ENCODE results near the gene PIR.
A peak's percentile ranks its signal among the peaks of the same experiment; 100 is the strongest.

Gene PIR

DNA sequence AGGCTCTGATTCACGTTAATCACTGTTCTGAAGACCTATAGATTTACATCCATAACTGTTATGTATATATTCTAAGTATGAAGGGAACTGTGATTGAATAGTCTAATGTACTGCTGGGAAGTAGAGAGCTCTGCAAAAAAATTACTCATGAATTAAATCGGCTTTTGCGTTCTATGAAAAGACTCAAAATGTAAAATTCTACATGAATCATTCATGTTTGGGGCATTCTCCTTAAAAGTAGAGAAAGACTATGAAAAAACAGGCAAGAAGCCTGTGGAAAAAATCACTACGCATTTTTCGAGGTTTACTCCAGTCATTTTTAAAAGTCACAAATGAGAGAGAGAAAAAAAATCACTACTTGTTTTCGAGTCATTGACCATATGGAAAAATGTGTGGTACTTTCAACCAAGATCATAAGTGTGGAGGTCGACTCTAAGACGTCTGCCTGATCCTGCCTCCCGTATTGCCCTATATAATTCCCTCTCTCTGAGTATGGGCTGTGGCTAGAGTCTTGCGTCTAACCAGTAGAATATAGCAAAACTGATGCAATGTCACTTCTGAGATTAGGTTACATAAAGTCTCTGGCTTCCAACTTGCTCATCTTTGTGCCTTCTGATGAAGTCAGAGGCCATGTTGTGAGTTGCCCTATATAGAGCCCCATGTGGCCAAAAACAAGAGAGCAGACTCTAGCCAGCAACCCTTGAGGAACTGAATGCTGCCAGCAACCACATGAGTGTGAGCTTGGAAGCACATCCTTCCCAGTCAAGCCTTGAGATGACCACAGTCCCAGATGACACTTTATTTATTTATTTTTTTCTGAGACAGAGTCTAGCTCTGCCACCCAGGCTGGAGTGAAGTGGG is 76.8 kb downstream of the PIR start:
- no peak for DNase-seq

DNA sequence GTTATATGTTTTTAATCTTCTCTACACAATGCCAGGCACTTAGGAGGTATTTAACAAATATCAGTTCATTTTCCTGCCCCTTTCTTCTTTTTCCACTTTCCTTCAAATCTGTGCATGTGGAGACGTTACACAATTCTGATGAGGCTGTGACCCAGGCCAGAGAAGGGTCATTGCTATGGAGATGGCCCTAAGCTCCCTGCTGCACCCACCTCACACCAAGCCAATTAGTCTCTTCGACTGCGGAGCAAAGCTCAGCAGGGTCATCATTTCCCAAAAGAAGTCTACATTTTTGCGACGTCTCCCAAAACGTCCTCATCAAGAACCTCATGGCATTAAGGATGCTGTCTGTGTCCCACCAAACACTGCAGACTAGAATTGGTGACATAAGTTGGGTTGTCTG is 80.0 kb downstream of the PIR start:
- no peak for DNase-seq

DNA sequence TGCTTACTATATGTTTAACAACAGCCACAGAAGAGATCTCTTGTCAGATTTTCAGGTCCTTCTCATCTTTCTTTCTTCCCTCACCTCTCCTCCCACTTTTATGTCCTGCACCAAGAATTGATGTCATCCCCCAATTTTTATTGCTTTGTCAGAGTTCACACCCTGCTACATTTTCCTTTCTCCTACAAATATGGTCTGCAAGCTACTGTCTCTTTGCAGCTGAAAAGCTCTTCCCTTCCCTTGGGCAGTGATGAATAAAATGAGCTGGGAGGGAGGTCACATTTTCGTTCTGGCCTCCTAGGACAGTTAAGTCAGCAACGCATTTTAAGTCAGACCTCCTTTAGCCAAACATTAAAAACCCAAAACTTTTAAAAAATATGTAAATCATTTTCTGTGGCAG is 82.2 kb downstream of the PIR start:
- DNase-seq = no peak

DNA sequence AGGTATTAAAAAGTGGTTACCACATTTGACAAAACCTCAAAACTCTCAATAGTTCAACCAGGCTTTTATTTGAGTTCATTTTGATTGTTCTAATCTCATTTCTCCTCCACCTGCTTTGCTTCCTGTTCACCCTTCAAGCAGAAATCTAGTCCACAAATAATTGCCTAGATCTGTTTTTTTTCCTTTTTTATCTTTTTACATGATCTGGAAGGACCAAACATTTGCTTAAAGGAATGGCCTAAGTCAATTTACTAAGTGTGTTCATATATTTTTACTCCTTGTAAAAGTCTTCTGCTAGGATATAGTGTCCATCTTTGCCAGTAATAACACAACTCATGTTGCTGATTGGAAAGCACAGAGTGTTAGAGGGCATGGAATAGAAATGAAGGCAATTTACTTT is 82.7 kb downstream of the PIR start:
- DNase-seq = no peak

DNA sequence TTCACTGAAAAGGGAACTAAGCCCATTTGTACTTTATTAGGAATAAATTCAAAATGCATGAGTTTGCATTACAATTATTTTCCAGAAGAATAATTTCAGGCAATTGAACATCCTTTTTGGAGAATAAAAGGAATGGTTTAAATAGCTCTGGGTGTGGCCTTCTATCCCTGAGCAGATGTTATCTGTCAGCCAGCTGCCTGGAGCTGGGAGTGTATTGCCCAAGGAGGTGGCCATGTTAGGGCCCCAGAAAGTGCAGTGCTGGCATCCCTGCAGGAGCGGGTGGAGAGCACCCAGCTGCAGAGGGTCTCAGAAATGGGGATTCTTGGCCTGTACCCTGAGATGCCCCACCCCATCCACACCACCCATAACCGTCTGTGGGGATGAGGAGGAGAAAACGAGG is 87.3 kb downstream of the PIR start:
- DNase-seq = no peak

DNA sequence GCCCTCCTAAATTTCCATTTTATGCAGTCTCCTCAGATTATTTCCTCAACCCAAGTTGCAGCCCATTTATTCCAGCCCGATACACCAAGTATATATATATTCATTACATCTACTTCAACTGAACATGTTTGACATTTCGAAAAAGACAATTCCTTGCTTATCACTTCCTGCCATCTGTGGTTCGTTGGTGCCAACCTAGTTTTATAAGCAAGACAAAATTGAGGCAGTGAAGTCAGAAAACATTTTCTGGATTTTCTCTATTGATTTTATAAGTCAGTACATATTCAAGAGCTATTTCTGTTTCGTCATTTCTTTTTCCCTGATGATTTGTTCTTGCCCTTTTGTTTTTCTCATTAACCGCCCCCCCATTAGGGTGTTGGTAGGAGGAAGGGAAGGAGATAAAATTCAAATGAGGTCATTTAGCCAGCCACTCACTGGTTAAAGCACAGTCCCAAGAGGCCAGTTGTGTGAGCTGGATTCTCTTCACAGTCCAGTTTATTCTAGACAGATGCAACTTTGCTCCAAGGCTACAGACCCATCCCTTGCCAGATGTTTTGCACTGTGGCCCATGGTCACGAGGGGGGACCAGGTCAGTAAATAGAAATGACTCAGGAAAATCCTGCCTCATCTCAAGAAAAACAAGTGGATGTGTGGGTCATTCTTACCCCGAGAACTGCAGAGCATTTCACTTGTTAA is 88.6 kb downstream of the PIR start:
- no peak for DNase-seq

DNA sequence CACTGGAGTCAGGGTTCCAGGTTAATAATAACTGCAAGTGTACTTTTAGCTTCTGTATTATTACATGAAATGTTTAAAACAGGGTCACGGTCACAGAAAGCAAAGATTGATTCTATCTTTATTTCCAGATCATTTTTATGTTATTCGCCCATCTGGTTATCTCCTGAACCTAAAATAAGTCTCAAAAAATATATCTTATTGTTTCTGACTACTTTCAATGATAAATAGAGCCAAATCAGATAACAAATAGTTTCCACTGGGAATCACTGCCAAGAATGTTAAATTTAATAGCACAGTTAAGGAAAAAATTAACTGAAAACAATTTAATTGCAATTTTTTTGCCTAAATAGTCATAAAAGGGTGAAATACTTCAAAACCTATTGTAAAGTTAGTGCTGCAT is 91.8 kb downstream of the PIR start:
- no peak for DNase-seq

DNA sequence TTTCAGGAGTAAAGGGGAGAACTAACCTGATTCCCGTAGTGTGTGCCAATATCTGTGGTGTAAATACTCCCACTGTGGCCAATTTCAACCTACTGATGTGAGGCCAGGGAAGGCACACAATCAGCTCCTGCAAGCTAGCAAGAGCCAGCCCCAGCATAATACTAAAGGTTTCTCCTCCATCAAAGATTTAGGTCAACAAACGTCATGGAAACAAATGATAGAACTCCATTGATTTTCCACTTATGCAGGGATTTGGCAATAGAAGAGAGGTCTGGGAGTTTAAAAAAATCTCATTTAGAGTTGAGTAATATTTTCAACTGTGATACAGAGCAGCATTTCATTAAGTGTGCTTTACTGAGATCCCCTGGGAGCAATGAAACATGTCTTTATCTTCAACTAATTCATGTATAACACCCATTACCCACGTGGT is 93.2 kb downstream of the PIR start:
- no peak for DNase-seq

DNA sequence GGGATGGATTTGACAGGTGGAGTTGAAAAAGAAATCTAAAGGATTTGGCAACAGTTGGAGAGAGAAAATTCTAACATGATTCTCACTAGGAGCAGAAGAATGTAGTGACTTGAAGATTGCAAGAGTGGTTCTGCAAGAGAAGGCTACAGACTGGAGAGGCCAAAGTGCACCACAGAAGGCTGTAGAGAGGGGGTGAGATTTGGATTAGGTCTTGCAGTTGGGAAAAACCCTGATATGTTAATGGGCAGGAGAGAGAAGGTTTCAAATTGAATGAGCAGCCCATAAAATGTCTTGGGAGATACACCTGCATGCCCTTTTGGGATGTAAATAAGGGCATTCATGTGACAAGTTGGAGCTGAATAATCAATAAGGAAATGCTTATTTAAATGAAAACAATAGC is 94.3 kb downstream of the PIR start:
- DNase-seq = no peak

DNA sequence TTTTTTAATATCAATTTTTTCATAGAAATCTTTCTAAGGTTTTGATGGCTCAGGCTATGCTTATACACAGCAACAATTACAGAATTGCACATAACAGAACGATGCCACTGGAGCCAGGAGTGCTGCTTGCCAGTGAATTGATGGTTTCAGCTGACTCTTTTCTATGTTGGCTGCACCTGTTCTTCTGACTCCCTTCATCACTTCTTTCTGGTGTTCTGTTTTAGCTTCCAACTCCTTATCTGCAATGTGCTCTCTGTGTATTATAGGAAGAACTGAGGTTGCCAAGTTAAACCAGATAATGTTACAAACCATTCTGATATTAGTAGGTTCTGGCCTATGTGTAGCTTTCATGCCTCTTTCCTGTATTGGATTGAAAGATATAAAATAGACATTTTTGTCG is 97.3 kb downstream of the PIR start:
- DNase-seq = no peak

DNA sequence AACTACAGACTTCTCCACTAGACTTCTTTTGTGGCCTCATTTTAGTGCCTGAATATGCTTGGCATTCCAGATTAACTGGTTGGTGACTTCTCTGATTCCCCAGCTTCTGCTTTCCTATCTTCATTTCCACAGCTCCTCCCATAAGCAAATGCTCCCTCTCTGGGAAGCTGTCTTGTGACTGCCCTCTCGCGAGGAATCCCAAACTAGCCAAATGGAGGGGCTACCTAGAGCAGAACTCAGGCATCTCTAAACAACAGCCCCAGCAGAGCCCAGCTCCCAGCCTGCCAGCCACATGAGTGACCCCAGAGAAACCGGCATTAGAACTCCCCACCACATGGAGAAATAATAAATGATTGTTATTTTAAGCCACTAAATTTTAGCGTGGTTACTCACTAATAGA is 101.3 kb downstream of the PIR start:
- DNase-seq = no peak

DNA sequence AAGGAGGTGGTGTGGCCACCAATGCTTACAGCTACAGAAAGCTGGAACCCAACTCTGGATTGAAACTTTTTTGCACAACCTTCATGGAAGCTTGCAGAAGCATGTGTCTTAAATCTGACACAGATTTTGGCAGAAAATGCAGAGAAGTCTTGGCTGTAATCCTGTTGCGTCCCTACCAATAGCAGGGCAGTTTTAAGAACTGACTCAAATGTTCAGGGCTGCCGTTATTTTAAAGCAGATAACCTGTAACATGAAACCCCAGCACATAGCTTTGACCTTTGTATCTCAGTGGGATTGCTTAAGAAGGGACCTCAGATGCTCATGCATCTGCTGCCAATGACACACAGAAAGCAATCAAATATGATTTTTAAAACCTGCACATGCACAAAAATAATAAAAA is 108.8 kb downstream of the PIR start, which contains the start of gene VEGFD:
Gene VEGFD (minus strand): TSS at position 110 of the 400 bp plus-strand sequence. CDS start 467 bp downstream, outside the sequence.
- no peak for DNase-seq

DNA sequence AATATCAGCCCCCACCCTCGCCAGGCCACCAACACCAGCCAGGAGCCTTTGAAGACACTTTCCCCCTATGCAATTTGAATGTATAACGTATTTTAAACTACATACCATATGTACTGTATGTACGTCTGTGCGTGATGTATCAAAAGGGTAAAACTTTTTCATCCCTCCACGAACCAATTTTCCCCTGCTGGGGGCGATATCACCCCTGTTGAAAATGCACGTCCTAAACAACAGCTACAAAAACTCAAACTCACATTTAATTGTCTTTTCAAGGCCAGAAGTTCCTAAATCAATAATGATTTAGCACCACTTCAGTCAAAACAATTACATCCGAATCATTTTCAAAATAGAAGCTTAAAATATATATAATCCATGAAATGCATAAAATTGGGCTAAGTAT is 110.3 kb downstream of the PIR start:
- DNase-seq = no peak

DNA sequence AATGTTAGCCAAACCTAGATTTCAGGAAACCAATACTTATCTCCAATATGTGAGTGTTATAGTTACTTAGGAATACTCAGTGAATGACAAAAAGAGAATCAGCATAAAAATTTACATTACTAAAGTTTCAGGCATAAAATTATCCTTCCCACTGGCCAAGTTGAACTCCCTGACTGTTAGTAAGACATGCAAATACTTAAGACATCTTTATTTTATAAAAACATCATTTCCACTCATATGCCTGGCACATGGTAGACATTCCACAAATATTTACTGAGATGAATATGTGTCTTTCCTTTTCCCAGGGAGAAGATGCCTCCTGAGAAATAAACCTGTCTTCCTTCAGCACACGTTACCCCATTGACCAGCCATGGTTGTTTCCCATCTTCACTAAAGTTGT is 116.2 kb downstream of the PIR start:
- no peak for DNase-seq

DNA sequence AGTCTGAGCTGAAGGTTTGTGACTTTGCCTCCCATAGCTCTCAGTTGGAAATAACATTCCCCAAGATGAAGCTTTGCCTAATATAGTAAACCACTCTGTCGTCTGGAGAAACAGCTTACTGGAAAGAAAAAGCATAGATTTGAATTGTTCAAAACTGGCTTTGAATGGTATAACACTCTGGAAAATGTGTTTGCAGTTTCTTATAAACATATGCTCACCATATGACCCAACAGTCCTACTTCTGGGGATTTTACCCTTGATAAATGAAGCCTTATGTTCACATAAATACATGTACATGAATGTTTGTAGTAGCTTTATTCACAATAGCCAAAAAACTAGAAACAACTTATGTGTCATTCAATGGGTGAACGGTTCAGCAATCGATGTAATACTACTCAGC is 119.2 kb downstream of the PIR start:
- DNase-seq = no peak

DNA sequence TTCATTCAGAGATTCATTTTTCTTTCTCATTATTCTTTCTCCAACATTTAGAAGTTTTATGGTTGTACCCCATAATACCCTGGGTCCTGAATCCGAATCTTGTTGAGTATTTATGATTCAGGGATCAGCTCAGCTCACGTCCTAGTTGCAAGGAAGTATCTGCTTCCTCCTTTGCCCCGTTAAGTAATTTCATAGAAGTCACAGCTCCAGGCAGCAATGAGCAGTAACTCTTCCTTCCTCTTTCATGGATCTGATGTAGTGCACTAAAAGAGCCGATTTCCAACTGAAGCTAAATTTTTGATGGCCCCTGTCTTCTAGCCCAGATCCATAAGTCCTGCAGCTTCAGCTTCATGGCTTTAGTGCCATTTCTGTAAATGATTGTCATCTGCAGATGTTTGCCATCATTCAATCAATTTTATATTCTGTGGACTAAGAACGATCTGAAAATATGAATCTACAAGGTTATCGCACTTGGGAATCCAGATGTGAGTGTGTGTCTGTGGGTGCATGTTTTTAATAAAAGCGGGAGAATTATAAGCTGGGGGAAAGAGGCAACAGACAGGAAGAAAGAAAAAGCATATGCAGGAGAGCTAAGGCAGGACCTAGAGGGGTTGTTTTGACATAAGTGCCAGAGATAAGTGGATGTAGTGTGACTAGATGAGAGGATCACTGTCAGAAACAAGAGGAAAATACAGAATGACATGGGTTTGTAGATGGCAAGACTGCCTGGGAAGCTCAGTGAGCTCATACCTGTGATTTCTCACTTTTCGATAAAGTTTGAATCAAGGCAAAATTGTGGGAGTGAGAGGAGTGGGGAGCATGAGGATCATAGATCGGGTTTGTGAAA is 126.4 kb downstream of the PIR start:
- DNase-seq = no peak

DNA sequence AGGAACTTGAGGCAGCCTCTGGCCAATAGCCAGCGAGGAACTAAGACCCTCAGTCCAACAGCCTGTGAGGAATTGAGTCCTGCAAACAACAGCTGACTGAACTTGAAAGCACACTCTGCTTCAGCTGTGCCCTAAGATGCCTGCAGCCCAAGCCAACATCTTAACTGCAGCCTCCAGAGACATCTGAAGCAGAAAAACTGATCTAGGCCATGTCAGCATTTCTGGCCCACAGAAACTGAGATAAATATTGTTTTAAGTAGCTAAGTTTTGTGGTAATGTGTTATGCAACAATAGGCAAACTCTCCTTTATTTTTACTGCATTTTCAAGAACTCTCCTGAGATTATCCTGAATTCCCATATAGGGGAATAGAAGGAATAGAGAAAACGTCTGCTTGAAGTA is 133.4 kb downstream of the PIR start:
- no peak for DNase-seq

DNA sequence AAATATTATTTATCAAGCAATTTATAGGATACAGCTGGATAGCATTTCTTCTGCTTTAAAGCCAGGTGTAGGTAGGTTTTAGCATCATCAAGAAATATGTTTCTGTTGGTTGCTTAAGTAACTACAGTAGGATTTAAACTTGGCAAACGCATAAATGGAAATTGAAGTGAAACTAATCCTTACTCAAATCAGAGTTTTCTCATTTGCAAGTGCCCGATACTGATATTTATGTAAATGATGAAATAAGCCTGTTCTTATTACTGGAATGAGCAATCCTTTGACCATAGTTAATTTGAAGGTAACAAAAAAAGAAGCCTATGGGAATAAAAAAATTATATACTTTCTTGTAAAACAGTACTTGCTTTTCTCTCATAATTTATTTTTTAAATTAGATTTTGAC is 134.6 kb downstream of the PIR start:
- DNase-seq = no peak

DNA sequence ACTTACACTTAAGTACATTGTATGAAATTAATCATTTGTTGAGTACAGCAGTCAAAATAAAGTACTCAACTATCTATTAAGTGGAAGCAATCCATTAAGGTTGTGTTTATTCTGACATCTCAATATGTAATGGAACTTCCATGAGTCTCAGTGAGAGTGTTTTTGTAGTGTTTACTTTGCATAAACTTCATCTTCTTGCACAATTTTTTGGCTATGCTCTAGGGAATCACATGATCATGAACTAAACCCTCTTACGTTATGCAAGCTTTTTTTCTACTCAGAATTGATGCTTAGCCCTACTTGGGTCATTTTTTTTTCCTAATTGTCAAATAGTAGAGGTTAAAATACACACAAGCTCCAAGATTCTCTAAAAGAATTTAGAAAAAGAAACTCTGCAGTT is 136.7 kb downstream of the PIR start:
- DNase-seq = no peak

DNA sequence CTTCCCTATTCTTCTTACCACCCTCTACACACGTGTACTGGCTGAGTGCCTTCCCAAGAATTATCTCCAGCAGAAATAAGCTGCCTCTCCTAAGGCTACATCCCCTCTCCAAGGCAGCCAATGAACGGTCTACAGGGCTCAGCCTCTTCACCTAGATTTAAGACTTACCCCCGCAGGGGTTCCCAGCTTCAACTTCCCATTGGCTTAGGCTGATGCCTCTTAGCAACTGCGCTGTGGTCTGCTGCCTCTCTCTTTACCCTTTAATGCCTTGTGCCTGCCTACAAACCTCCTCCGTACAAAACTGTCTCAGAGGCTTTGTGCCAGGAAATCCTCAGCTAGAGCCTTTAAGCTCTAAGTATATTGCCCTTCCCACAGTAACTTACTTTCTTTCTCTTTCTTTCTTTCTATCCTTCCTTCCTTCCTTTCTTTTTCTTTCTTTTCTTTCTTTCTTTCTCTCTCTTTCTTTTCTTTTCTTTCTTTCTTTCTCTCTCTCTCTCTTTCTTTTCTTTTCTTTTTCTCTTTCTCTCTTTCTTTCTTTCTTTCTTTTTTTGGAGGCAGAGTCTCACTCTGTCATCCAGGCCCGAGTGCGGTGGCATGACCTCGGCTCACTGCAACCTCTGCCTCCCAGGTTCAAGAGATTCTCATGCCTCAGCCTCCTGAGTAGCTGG is 142.7 kb downstream of the PIR start:
- no peak for DNase-seq

DNA sequence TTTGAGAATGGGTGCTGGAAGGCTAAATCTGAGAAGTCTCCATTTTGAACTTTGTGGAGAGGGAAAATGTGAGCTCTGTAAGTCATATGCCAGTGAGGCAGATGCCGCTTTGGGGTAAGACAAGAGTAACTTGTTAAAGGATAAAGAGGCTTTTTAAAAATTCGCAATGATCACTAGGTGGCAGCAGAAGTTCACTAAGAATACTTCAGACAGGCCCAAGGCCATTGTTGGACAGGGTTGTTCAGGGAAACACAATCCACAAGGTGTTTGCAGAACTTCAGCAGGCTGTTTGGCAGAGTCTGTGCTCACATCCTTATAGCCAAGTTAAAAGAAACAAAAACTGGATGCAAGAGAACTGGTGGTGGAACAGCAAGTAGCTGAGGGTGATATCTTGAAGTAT is 144.1 kb downstream of the PIR start:
- DNase-seq = peak; percentile 84

DNA sequence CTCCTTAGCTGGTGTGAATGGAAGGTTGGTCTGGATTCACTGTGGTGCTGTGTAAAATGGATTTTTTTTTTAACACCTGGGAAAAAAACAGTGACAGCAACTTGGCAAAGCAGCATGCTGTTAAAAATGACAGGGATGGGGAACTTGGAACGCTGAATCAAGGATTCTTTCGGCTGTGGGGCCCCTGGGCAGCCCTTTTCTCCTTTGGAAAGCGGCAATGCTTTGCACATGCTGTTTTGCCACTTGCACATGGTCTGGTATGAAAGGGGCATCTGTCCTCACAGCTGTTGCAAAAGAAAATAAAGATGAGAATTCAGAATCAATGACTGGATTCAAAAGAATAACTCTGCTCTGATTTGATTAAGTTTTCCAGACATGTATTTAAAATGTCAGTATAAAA is 147.2 kb downstream of the PIR start:
- no peak for DNase-seq

DNA sequence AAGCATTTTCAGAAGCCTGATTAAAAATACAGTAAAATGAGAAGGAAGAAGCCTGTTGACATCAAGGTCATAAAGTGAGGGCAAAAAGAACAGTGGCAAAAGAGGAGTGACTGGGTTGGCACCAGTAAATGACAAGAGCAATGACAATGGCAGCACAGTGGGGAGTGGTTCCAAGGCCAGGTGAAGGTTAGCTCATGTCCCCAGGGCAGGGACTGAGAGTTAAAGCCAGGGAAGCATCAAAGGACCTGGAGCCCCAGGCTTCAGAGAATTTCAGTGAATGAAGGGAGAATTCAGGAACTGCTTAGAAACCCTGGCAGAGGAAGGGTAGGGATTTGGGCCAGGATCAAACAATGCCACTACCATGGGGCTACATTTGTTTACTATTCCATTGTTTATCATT is 149.0 kb downstream of the PIR start:
- DNase-seq = no peak

Measured in DMS53 (cell line).